B cell (primary cell): ENCODE measurements around the gene BDH1.

ENCODE experiments used
- EZH2 ChIP-seq: IDR thresholded peaks from 2 replicates; pipeline ENCODE4 v1.6.1; 2012; ENCODE audit warnings: borderline replicate concordance, low read depth, mild to moderate bottlenecking, moderate library complexity, low read length; ENCODE audit not compliant: insufficient read depth, poor library complexity, severe bottlenecking
- TF ChIP-seq, protein P1 (sequence below): fragments of 200-600 bp; IDR thresholded peaks from one replicate; pipeline ENCODE4 v1.8.0; 2022; ENCODE audit warnings: antibody characterized with exemption, mild to moderate bottlenecking

DNA sequence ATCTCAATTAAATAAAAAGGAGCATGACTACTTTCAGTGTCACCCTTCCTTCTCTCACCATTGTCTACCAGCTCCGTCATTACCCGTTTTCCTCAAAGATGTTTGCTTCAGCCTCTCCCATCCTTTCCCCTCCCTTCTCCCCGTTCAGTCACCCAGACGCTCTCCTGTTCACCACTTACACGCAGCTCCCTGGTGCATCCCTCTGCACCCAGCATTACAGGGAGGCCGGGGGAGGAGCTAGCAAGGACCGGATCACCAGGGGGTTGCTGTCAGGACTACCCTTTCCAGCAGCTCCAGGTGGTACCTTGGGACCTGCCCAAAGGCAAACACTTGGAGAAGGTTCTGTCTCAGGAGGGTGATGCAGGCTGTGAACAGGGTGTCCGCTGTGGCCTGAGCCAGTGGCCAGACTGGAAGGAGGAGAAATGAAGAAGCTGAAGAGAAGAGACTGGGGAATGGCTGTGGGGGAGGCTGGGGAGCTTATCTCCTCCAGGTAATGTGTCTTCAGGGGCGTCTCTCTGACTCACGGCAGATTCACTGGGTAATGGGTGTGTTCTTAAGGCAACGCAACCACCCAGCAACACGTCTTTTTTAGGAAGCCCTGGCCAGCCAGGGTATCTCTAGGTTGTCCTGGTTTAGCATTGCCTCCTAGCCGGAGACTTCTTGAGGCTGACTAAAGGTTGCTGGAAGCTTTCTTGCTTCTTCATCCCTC is 21.8 kb upstream of the BDH1 start:
- TF ChIP-seq, protein P1, sequence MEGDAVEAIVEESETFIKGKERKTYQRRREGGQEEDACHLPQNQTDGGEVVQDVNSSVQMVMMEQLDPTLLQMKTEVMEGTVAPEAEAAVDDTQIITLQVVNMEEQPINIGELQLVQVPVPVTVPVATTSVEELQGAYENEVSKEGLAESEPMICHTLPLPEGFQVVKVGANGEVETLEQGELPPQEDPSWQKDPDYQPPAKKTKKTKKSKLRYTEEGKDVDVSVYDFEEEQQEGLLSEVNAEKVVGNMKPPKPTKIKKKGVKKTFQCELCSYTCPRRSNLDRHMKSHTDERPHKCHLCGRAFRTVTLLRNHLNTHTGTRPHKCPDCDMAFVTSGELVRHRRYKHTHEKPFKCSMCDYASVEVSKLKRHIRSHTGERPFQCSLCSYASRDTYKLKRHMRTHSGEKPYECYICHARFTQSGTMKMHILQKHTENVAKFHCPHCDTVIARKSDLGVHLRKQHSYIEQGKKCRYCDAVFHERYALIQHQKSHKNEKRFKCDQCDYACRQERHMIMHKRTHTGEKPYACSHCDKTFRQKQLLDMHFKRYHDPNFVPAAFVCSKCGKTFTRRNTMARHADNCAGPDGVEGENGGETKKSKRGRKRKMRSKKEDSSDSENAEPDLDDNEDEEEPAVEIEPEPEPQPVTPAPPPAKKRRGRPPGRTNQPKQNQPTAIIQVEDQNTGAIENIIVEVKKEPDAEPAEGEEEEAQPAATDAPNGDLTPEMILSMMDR = no peak
- no peak for TF ChIP-seq EZH2
